HepG2 (cell line): ENCODE results near the gene CTSA. TPM values are rescaled to one million over a fixed set of nuclear protein-coding genes. Genes with fewer than 3 reads are reported as not detected.

ENCODE experiments used
- ATRX ChIP-seq: sonication (generic); formaldehyde crosslinking; IDR thresholded peaks from 2 replicates; pipeline ENCODE4 v1.4.0; 2020; ENCODE audit warnings: missing genetic modification reagents, borderline replicate concordance
- CEBPZ ChIP-seq: IDR thresholded peaks from 2 replicates; pipeline ENCODE4 v1.6.1; 2012; ENCODE audit warnings: low read length, improper control_type of control experiment
- FOXJ3 ChIP-seq: sonication (generic); formaldehyde crosslinking; IDR thresholded peaks from 2 replicates; pipeline ENCODE4 v1.4.0; 2020; ENCODE audit warnings: missing genetic modification reagents, mild to moderate bottlenecking, borderline replicate concordance
- JUND ChIP-seq: sonication (generic); formaldehyde crosslinking; IDR thresholded peaks from 2 replicates; pipeline ENCODE4 v1.8.0; 2022; ENCODE audit warnings: mild to moderate bottlenecking, missing genetic modification reagents
- KDM5A ChIP-seq: fragments of 200-600 bp; sonication (generic); IDR thresholded peaks from 2 replicates; pipeline ENCODE4 v1.7.0; 2018; ENCODE audit warnings: antibody characterized with exemption, mild to moderate bottlenecking, low read length, borderline replicate concordance
- MAZ ChIP-seq, 2 experiments: sonication (generic) in 1 of 2; formaldehyde crosslinking in 1 of 2; IDR thresholded peaks; 2 replicates each; pipeline versions ENCODE4 v1.5.0 to v1.6.1; 2012 to 2020; ENCODE audit warnings: low read depth in 2 of 2, mild to moderate bottlenecking in 2 of 2, borderline replicate concordance in 1 of 2, improper control_type of control experiment in 1 of 2, low read length in 1 of 2, missing genetic modification reagents in 1 of 2, moderate library complexity in 1 of 2
- NFYC ChIP-seq: IDR thresholded peaks from 2 replicates; pipeline ENCODE4 v1.6.1; 2016; ENCODE audit warnings: missing genetic modification reagents, missing compliant biosample characterization
- PHF8 ChIP-seq: sonication (generic); formaldehyde crosslinking; IDR thresholded peaks from 2 replicates; pipeline ENCODE4 v1.5.0; 2020; ENCODE audit warnings: missing genetic modification reagents
- SALL2 ChIP-seq: sonication (generic); formaldehyde crosslinking; IDR thresholded peaks from 2 replicates; pipeline ENCODE4 v1.8.1; 2023; ENCODE audit warnings: mild to moderate bottlenecking, missing genetic modification reagents, inconsistent platforms
- SMAD1 ChIP-seq: sonication (generic); formaldehyde crosslinking; IDR thresholded peaks from 2 replicates; pipeline ENCODE4 v1.4.0; 2020; ENCODE audit warnings: missing genetic modification reagents, low read depth, mild to moderate bottlenecking, borderline replicate concordance
- SRSF9 ChIP-seq: fragments of 200-400 bp; formaldehyde crosslinking; IDR thresholded peaks from 2 replicates; pipeline ENCODE4 v1.6.1; 2018; ENCODE audit warnings: borderline replicate concordance, mild to moderate bottlenecking, low read depth, low read length; ENCODE audit not compliant: insufficient read depth, poor library complexity, severe bottlenecking
- TEAD2 ChIP-seq: sonication (generic); formaldehyde crosslinking; IDR thresholded peaks from 2 replicates; pipeline ENCODE4 v1.9.0; 2021; ENCODE audit warnings: missing genetic modification reagents
- ZBTB8A ChIP-seq: sonication (generic); formaldehyde crosslinking; IDR thresholded peaks from 2 replicates; pipeline ENCODE4 v1.4.0; 2020; ENCODE audit warnings: mild to moderate bottlenecking, low read depth, missing genetic modification reagents, borderline replicate concordance
- ZGPAT ChIP-seq: IDR thresholded peaks from 2 replicates; pipeline ENCODE4 v1.6.1; 2016; ENCODE audit warnings: mild to moderate bottlenecking
- ZMYM2 ChIP-seq: sonication (generic); formaldehyde crosslinking; IDR thresholded peaks from 2 replicates; pipeline ENCODE4 v1.8.0; 2022; ENCODE audit warnings: mild to moderate bottlenecking, missing genetic modification reagents
- ZNF34 ChIP-seq: sonication (generic); formaldehyde crosslinking; IDR thresholded peaks from 2 replicates; pipeline ENCODE4 v1.4.0; 2020; ENCODE audit warnings: mild to moderate bottlenecking, missing genetic modification reagents, borderline replicate concordance
- ZNF558 ChIP-seq: sonication (generic); formaldehyde crosslinking; IDR thresholded peaks from 2 replicates; pipeline ENCODE4 v1.9.0; 2022; ENCODE audit warnings: mild to moderate bottlenecking, missing genetic modification reagents, borderline replicate concordance
- ZNF572 ChIP-seq: sonication (generic); formaldehyde crosslinking; IDR thresholded peaks from 2 replicates; pipeline ENCODE4 v1.5.1; 2020; ENCODE audit warnings: mild to moderate bottlenecking, missing genetic modification reagents
- ZNF574 ChIP-seq: sonication (generic); formaldehyde crosslinking; IDR thresholded peaks from 2 replicates; pipeline ENCODE4 v1.4.0; 2020; ENCODE audit warnings: missing genetic modification reagents
- polyA plus RNA-seq, 8 experiments: library from polyadenylated mRNA; depleted of rRNA in 3 of 8; stranded (reverse) in 7 of 8; unstranded in 1 of 8; fragments of >200 nt; fragmentation: Illumina TruSeq in 4 of 8; extraction: Trizol in 4 of 8; gene quantifications; 2 replicates each; pipeline versions ENCODE4 v1.2.1 to v1.2.3, GENCODE V29; 2011 to 2016; ENCODE audit warnings: low read depth in 4 of 8, missing spikeins in 1 of 8, mixed read lengths in 1 of 8; ENCODE audit not compliant: insufficient read depth in 1 of 8
- total RNA-seq, 5 experiments: library from RNA; depleted of rRNA; stranded (reverse); fragments of >200 nt; fragmentation: Illumina TruSeq; extraction: Trizol; gene quantifications; 2 replicates each; pipeline ENCODE4 v1.2.3, GENCODE V29; 2016; ENCODE audit warnings: low read depth in 1 of 5

The CTSA gene
- total and polyA plus RNA-seq, 2 of the 13 experiments (the other 11 are each of a cell fraction or from before 2014, with no cell fraction given), result 202 to 231 TPM

- TF ChIP-seq ZMYM2, result peak; percentile 57; the same call in 1 of the 2 replicates
- TF ChIP-seq ZNF574 (CRISPR knock-in tag), result peak; percentile 93
- no peak for TF ChIP-seq MAZ (IDR thresholded peaks at IDR 0.05; ENCODE audit: borderline replicate concordance, low read depth, low read length)
- TF ChIP-seq MAZ (CRISPR knock-in tag; IDR thresholded peaks at IDR 0.05; ENCODE audit: low read depth), result no peak
- TF ChIP-seq SALL2 (CRISPR knock-in tag), result peak; percentile 81
- TF ChIP-seq ZNF34 (CRISPR knock-in tag), result no peak
- TF ChIP-seq ZNF572 (CRISPR knock-in tag), result peak; percentile 97
- 0 out of 2 replicates have a peak, but pooled peaks have one; percentile 41 for TF ChIP-seq FOXJ3 (CRISPR knock-in tag)
- no peak for TF ChIP-seq SRSF9
- no peak for TF ChIP-seq KDM5A
- no peak for TF ChIP-seq NFYC (CRISPR knock-in tag)
- TF ChIP-seq JUND (CRISPR knock-in tag), result peak; percentile 46; the same call in 1 of the 2 replicates
- no peak for TF ChIP-seq ZBTB8A (CRISPR knock-in tag)
- peak; percentile 14; the same call in 1 of the 2 replicates for TF ChIP-seq ZNF558 (CRISPR knock-in tag)
- TF ChIP-seq TEAD2, result no peak; the same call in 1 of the 2 replicates
- no peak for TF ChIP-seq SMAD1
- TF ChIP-seq PHF8 (CRISPR knock-in tag), result peak; percentile 75
- no peak for TF ChIP-seq CEBPZ
- TF ChIP-seq ZGPAT (CRISPR knock-in tag), result no peak; the same call in 1 of the 2 replicates
- no peak for TF ChIP-seq ATRX
These were observed 804 bp upstream of the CTSA start (continued) for GRCh38 chr20:45890077-45890984.
